HEK293 (cell line): ENCODE data around the gene USP27X.

Experiments
- CTCF ChIP-seq: fragments of 450-650 bp; formaldehyde crosslinking; IDR thresholded peaks from 2 replicates; pipeline ENCODE4 v1.5.1; 2016; ENCODE audit warnings: missing biosample characterization, missing genetic modification characterization
- MYNN ChIP-seq: fragments of 450-650 bp; formaldehyde crosslinking; IDR thresholded peaks from 2 replicates; pipeline ENCODE4 v1.5.1; 2016; ENCODE audit warnings: missing biosample characterization, missing genetic modification characterization, borderline replicate concordance
- ZNF266 ChIP-seq: fragments of 450-650 bp; formaldehyde crosslinking; IDR thresholded peaks from 2 replicates; pipeline ENCODE4 v1.5.1; 2016; ENCODE audit warnings: missing biosample characterization, missing genetic modification characterization, low read depth
- ZNF274 ChIP-seq, 2 experiments: fragments of 200-500 bp in 1 of 2; fragments of 450-650 bp in 1 of 2; sonication (Bioruptor generic) in 1 of 2; formaldehyde crosslinking in 1 of 2; IDR thresholded peaks; 2 replicates each; pipeline versions ENCODE4 v1.5.1 to v1.6.1; 2014 to 2016; ENCODE audit warnings: borderline replicate concordance in 1 of 2, inconsistent platforms in 1 of 2, low read length in 1 of 2, missing biosample characterization in 1 of 2, missing genetic modification characterization in 1 of 2
- ZNF621 ChIP-seq: fragments of 450-650 bp; formaldehyde crosslinking; IDR thresholded peaks from 2 replicates; pipeline ENCODE4 v1.5.1; 2017; ENCODE audit warnings: missing biosample characterization, missing genetic modification characterization

- TF ChIP-seq ZNF274 (IDR thresholded peaks at IDR 0.05; ENCODE audit: low read length) (no peak), ZNF274 (tag by site-specific recombination; IDR thresholded peaks at IDR 0.05; ENCODE audit: borderline replicate concordance) (no peak), MYNN (tag by site-specific recombination) (no peak), ZNF621 (tag by site-specific recombination) (no peak), ZNF266 (tag by site-specific recombination) (no peak), CTCF (no peak)
These were observed 31.1 kb downstream of the USP27X start for GRCh38 chrX:49910344-49910743.
